Rectal smooth muscle tissue (tissue), 1 donor: ENCODE results near the gene ITIH4.
A peak's percentile ranks its signal among the peaks of the same experiment; 100 is the strongest.

Experiments used
- H3K27ac ChIP-seq: one replicate; pipeline ENCODE4 v1.7.0; 2013; ENCODE audit warnings: low read depth, low read length, inconsistent platforms
- H3K27me3 ChIP-seq: one replicate; pipeline ENCODE4 v1.7.0; 2013; ENCODE audit warnings: low read length; ENCODE audit not compliant: control insufficient read depth, insufficient read depth
- H3K36me3 ChIP-seq: one replicate; pipeline ENCODE4 v1.7.0; 2013; ENCODE audit warnings: low read length; ENCODE audit not compliant: control insufficient read depth, insufficient read depth
- H3K4me1 ChIP-seq: one replicate; pipeline ENCODE4 v1.7.0; 2013; ENCODE audit warnings: low read length; ENCODE audit not compliant: control insufficient read depth, insufficient read depth
- H3K4me3 ChIP-seq: one replicate; pipeline ENCODE4 v1.7.0; 2013; ENCODE audit warnings: low read length
- H3K9ac ChIP-seq: one replicate; pipeline ENCODE4 v1.7.0; 2013; ENCODE audit warnings: low read length

Gene ITIH4

DNA sequence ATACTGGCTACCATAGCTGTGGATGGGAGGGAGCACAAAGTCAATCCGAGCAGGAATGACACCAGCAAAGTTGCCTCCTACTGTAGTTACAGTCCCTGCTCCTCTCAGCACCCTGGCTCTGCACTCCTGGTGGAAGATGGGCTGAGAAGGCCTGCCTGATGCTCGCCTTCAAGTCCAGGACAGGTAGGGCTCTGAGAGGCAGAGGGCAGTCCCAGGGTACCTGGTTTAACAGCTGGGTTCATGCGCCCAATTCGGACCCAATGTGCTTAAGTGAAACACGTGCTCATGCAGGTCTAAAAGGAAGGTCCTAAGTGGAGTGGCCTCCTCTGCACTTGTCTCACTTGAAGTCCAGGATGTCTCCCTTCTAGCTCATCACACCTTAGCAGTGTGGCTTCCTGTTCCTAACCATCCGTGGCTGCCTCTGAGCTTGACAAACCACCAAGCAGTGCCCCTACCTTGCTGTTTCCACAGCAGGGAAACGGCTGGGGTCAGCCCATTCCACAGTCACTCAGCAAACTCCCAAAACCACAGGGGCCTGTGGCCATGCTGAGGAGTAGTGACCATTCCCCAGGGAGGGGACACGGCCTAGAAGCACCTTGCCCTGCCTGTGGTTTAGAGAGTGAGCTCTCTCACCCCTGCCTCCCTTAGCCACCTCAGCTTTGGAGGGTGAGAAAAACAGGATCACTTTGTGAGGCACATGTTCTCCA, 8.2 kb upstream of the ITIH4 start:
- no peak overlapping the region for H3K4me3 ChIP-seq
- no peak overlapping the region for H3K27ac ChIP-seq
- no peaks in the 10 kb centered on the region for H3K27me3 ChIP-seq
- H3K36me3 ChIP-seq, result peaks cover 9% of the 10 kb centered on the region
- H3K9ac ChIP-seq, result no peak overlapping the region
- H3K4me1 ChIP-seq, result peaks cover 3% of the 10 kb centered on the region

DNA sequence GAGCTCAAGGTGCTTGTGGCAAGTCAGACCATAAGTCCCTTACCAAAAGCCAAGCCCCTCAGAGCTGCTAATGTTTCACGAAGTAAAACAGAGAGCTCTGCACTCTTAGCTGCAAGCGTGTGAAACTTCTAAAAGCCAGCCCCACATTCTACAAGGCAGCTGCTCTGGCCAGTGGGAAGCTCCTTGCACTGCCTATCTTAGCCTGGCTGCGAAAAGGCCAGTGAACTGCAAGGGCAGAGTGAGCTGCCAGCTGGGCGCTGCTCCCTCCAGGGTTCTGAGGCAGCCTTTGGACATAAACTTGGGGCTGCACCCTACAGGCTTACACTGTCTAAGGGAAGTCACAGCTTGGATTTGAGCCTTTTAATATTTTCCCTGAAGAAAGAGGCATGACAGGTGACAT, 6.5 kb upstream of the ITIH4 start:
- H3K4me3 ChIP-seq, result no peak overlapping the region
- no peak overlapping the region for H3K27ac ChIP-seq
- no peaks in the 10 kb centered on the region for H3K27me3 ChIP-seq
- H3K4me1 ChIP-seq, result peaks cover 3% of the 10 kb centered on the region
- no peak overlapping the region for H3K9ac ChIP-seq
- peaks cover 9% of the 10 kb centered on the region for H3K36me3 ChIP-seq

- Histone ChIP-seq H3K4me1 (peaks cover 7% of the 10 kb centered on the region), H3K27ac (no peak overlapping the region), H3K27me3 (no peaks in the 10 kb centered on the region), H3K4me3 (no peak overlapping the region), H3K9ac (no peak overlapping the region), H3K36me3 (peaks cover 5% of the 10 kb centered on the region)
Measured at GRCh38 chr3:52836471-52836845, 6.0 kb upstream of the ITIH4 start.

GRCh38 chr3:52835766-52836470, 5.4 kb upstream of the ITIH4 start:
- Histone ChIP-seq H3K4me1 (peaks cover 9% of the 10 kb centered on the region), H3K27me3 (no peaks in the 10 kb centered on the region)

GRCh38 chr3:52834871-52835501, 4.5 kb upstream of the ITIH4 start, which contains the start of gene MUSTN1:
TSS of gene MUSTN1 (minus strand) at chr3:52835019. CDS start at chr3:52834948, 71 bp downstream.
- peak within 1 kb of the TSS; percentile 10 for H3K27ac ChIP-seq
- H3K9ac ChIP-seq, result no peak within 1 kb of the TSS
- no peak within 1 kb of the TSS for H3K4me3 ChIP-seq

More at GRCh38 chr3:52835766-52836470, 5.4 kb upstream of the ITIH4 start:
- no peak overlapping the region for H3K27ac ChIP-seq
- no peak overlapping the region for H3K4me3 ChIP-seq
- peaks cover 3% of the 10 kb centered on the region for H3K36me3 ChIP-seq
- no peak overlapping the region for H3K9ac ChIP-seq

GRCh38 chr3:52833202-52833601, 2.7 kb upstream of the ITIH4 start:
- Histone ChIP-seq H3K27me3 (no peaks in the 10 kb centered on the region), H3K4me1 (peaks cover 9% of the 10 kb centered on the region), H3K4me3 (no peak overlapping the region), H3K27ac (no peak overlapping the region), H3K9ac (no peak overlapping the region), H3K36me3 (no peaks in the 10 kb centered on the region)

More at GRCh38 chr3:52834871-52835501, 4.5 kb upstream of the ITIH4 start, which contains the start of gene MUSTN1:
- peaks cover 9% of the 10 kb centered on the region for H3K4me1 ChIP-seq
- peaks cover 3% of the 10 kb centered on the region for H3K36me3 ChIP-seq
- no peaks in the 10 kb centered on the region for H3K27me3 ChIP-seq

DNA sequence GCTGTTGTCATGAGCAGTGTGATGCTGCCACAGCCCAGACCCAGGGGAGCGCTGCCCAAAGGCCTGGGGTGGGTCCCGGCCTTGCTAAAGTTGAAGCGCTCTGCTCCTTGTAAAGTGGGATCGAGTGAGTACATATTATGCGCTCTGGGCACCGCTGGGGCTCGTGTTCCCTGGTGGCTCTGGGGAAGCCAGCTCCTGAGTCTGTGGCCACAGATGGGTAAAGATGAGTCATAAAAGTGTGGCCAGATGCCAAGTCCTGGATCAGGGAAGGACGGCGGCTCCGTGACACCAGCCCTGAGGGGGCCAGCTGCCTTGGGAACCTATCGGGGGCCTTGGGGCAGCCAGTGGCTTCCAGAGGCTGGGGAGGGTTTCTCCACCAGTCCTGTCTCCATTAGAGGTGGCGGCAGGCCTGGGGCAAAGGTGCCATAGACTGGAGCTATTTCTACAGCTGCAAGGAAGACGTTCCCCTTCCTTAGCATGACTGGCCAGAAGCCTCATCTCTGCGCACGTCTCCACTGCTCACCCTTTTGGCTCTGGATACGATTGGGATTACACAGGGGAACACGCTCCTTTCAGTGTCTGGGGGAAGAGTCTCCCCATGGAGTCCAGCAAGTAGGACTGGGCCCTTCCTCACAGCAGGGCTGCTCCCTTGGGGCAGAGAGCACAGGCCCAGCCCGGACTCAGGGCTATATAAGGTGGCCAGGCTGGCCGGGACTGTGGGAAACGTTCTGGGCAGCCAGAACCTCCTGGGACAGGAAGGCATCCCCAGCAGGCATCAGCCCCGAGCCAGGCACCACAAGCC, 1.2 kb upstream of the ITIH4 start:
- H3K9ac ChIP-seq, result no peak overlapping the region
- no peak overlapping the region for H3K4me3 ChIP-seq
- H3K27ac ChIP-seq, result no peak overlapping the region
- peaks cover 9% of the 10 kb centered on the region for H3K4me1 ChIP-seq
- no peaks in the 10 kb centered on the region for H3K36me3 ChIP-seq
- no peaks in the 10 kb centered on the region for H3K27me3 ChIP-seq

- Histone ChIP-seq H3K36me3 (no peaks in the 10 kb centered on the region), H3K9ac (no peak overlapping the region), H3K4me1 (peaks cover 5% of the 10 kb centered on the region), H3K27ac (no peak overlapping the region), H3K4me3 (no peak overlapping the region), H3K27me3 (no peaks in the 10 kb centered on the region)
Measured at GRCh38 chr3:52829906-52830463, 487 bp downstream of the ITIH4 start.

- Histone ChIP-seq H3K36me3 (no peaks in the 10 kb centered on the region), H3K9ac (no peak overlapping the region), H3K4me1 (peaks cover 5% of the 10 kb centered on the region), H3K27me3 (no peaks in the 10 kb centered on the region), H3K27ac (no peak overlapping the region), H3K4me3 (no peak overlapping the region)
Measured at GRCh38 chr3:52829482-52829881, 990 bp downstream of the ITIH4 start.

DNA sequence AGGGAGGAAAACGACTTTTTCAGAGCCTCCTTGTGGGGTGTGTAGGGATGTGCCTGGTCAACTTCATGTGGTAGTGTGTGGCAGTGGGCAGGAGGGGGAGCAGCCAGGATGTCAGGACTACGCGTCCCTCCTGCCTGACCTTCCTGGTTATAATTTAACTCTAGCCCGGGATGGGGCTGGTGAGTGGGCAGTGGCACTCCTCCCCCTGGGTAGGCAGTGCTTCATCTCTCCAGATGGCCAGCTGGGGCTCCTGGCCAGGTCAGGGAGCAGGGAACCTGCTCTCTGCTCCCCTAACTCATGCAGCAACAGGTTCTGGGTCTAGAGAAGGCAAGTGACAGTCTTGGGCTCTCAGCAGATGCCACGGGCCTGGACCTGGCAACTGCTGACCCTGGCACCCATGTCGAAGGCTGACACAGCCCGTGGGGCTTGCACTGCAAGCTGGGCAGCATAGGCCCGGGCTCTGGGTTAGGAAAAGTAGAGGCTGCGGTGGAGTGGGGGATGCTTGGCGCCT, 2.6 kb downstream of the ITIH4 start:
- Histone ChIP-seq H3K4me3 (no peak overlapping the region), H3K36me3 (peaks cover 2% of the 10 kb centered on the region), H3K27ac (no peak overlapping the region), H3K27me3 (no peaks in the 10 kb centered on the region), H3K4me1 (peaks cover 5% of the 10 kb centered on the region), H3K9ac (no peak overlapping the region)

GRCh38 chr3:52827441-52827840, 3.0 kb downstream of the ITIH4 start:
- Histone ChIP-seq H3K4me1 (peaks cover 5% of the 10 kb centered on the region), H3K27me3 (no peaks in the 10 kb centered on the region), H3K27ac (no peak overlapping the region), H3K9ac (no peak overlapping the region), H3K36me3 (peaks cover 2% of the 10 kb centered on the region), H3K4me3 (no peak overlapping the region)
